Activated T-cell treated with anti-CD3 and anti-CD28 coated beads for 48 hours (primary cell): ENCODE data around the gene DRC7.

Experiments used
- DNase-seq: peaks from one replicate; pipeline ENCODE4 v3.0.0-alpha.2; 2020; ENCODE audit warnings: low read depth

The DRC7 gene

GRCh38 chr16:57676553-57677085 lies 18.0 kb upstream of the DRC7 start:
- DNase-seq = no peak

- DNase-seq = no peak
These were observed 16.8 kb upstream of the DRC7 start for GRCh38 chr16:57677622-57678369.

GRCh38 chr16:57679016-57679415 lies 15.6 kb upstream of the DRC7 start:
- DNase-seq = no peak

GRCh38 chr16:57679767-57680482 lies 14.7 kb upstream of the DRC7 start:
- DNase-seq = no peak

- DNase-seq = no peak
These were observed 13.7 kb upstream of the DRC7 start for GRCh38 chr16:57680842-57681375.

GRCh38 chr16:57681950-57682728 lies 12.5 kb upstream of the DRC7 start:
- no peak for DNase-seq

- DNase-seq = no peak
These were observed 11.6 kb upstream of the DRC7 start for GRCh38 chr16:57682809-57683635.

GRCh38 chr16:57683636-57684545 lies 10.7 kb upstream of the DRC7 start:
- no peak for DNase-seq

- no peak for DNase-seq
These were observed 9.8 kb upstream of the DRC7 start for GRCh38 chr16:57684626-57685358.

- DNase-seq = no peak
These were observed 9.0 kb upstream of the DRC7 start for GRCh38 chr16:57685633-57686032.

- DNase-seq = no peak
These were observed 8.0 kb upstream of the DRC7 start for GRCh38 chr16:57686577-57686976.

GRCh38 chr16:57687363-57687929 lies 7.2 kb upstream of the DRC7 start:
- DNase-seq = no peak

GRCh38 chr16:57688487-57688986 lies 6.1 kb upstream of the DRC7 start:
- no peak for DNase-seq

GRCh38 chr16:57688987-57689761 lies 5.4 kb upstream of the DRC7 start:
- DNase-seq = no peak

- no peak for DNase-seq
These were observed 4.6 kb upstream of the DRC7 start for GRCh38 chr16:57689762-57690558.

GRCh38 chr16:57690782-57691471 lies 3.7 kb upstream of the DRC7 start:
- DNase-seq = no peak

GRCh38 chr16:57692636-57693035 lies 2.0 kb upstream of the DRC7 start:
- DNase-seq = no peak
